H1 (cell line): ENCODE results near the gene CDH18. TPM values are rescaled to one million over a fixed set of nuclear protein-coding genes. Genes with fewer than 3 reads are reported as not detected.

ENCODE experiments used
- CTCF ChIA-PET: fragments of 300-600 bp; sonication (Branson Sonifier 250); formaldehyde crosslinking; loops from one replicate; lab custom pipeline; 2021; ENCODE audit not compliant: partially characterized antibody; lab: Charles Lee
- POLR2A ChIA-PET: fragments of 300-600 bp; sonication (Branson Sonifier 250); formaldehyde crosslinking; loops from one replicate; lab custom pipeline; 2021; ENCODE audit warnings: inconsistent platforms; ENCODE audit not compliant: partially characterized antibody; lab: Charles Lee
- DNase-seq, 2 experiments: peaks; one replicate each; pipeline versions ENCODE4 v3.0.0 to v3.0.0-alpha.2; 2010 to 2022; ENCODE audit warnings: low spot score in 2 of 2, low read depth in 1 of 2, mixed read lengths in 1 of 2
- FAIRE-seq: peaks from 2 replicates; lab custom pipeline; 2011; peaks lifted over from hg19 to GRCh38; lab: Jason Lieb, UNC
- H2AFZ ChIP-seq: 2 replicates; pipeline ENCODE4 v1.8.1; 2012; ENCODE audit warnings: low read length, inconsistent platforms
- H2AK5ac ChIP-seq: 2 replicates; pipeline ENCODE4 v1.6.1; 2013; ENCODE audit warnings: low read depth, low read length
- H2BK120ac ChIP-seq: replicated peaks from 2 replicates; pipeline ENCODE3; 2013; ENCODE audit warnings: low read depth, low read length, inconsistent platforms
- H2BK12ac ChIP-seq: 2 replicates; pipeline ENCODE4 v1.6.1; 2013; ENCODE audit warnings: low read depth, low read length
- H2BK15ac ChIP-seq: 2 replicates; pipeline ENCODE4 v1.6.1; 2013; ENCODE audit warnings: low read length
- H2BK20ac ChIP-seq: 2 replicates; pipeline ENCODE4 v1.6.1; 2013; ENCODE audit warnings: low read length
- H2BK5ac ChIP-seq: 2 replicates; pipeline ENCODE4 v1.6.1; 2013; ENCODE audit warnings: low read depth, low read length
- H3K14ac ChIP-seq: 2 replicates; pipeline ENCODE4 v1.6.1; 2013; ENCODE audit warnings: inconsistent platforms; ENCODE audit not compliant: insufficient read length
- H3K18ac ChIP-seq: 2 replicates; pipeline ENCODE4 v1.6.1; 2013; ENCODE audit warnings: low read length; ENCODE audit errors: extremely low read depth
- H3K23ac ChIP-seq: 2 replicates; pipeline ENCODE4 v1.6.1; 2013; ENCODE audit warnings: inconsistent platforms; ENCODE audit not compliant: insufficient read length
- H3K23me2 ChIP-seq: 2 replicates; pipeline ENCODE4 v1.6.1; 2013; ENCODE audit warnings: low read depth, low read length
- H3K27ac ChIP-seq: 2 replicates; pipeline ENCODE4 v1.6.1; 2011; ENCODE audit warnings: low read depth, low read length, inconsistent platforms
- H3K27me3 ChIP-seq, 4 experiments: replicated peaks in 1 of 4; 1 replicate in 1 of 4; 2 replicates in 3 of 4; pipeline versions ENCODE4 v1.6.1 to v1.8.1; 2011 to 2013; ENCODE audit warnings: low read length in 3 of 4, mild to moderate bottlenecking in 3 of 4, inconsistent platforms in 2 of 4, mixed read lengths in 2 of 4, moderate library complexity in 1 of 4; ENCODE audit not compliant: control insufficient read depth in 3 of 4, insufficient read depth in 3 of 4; ENCODE audit errors: extremely low read depth in 1 of 4
- H3K36me3 ChIP-seq, 4 experiments: 2 replicates each; pipeline versions ENCODE4 v1.6.1 to v1.8.1; 2011 to 2013; ENCODE audit warnings: mild to moderate bottlenecking in 4 of 4, low read length in 3 of 4, moderate library complexity in 2 of 4, control low read depth in 1 of 4, inconsistent platforms in 1 of 4; ENCODE audit not compliant: insufficient read depth in 4 of 4, control insufficient read depth in 2 of 4
- H3K4ac ChIP-seq: replicated peaks from 2 replicates; pipeline ENCODE3; 2013; ENCODE audit warnings: low read length, low read depth, mixed read lengths, inconsistent platforms; ENCODE audit not compliant: insufficient read length
- H3K4me1 ChIP-seq, 4 experiments: replicated peaks in 1 of 4; 1 replicate in 1 of 4; 2 replicates in 3 of 4; pipeline versions ENCODE4 v1.6.1 to v1.8.1; 2011 to 2013; ENCODE audit warnings: low read length in 3 of 4, inconsistent platforms in 2 of 4, mixed read lengths in 1 of 4; ENCODE audit not compliant: insufficient read depth in 4 of 4, control insufficient read depth in 3 of 4
- H3K4me2 ChIP-seq, 2 experiments: 2 replicates each; pipeline versions ENCODE4 v1.6.1 to v1.8.1; 2011 to 2013; ENCODE audit warnings: low read depth in 2 of 2, low read length in 2 of 2, control low read depth in 1 of 2, inconsistent platforms in 1 of 2, mild to moderate bottlenecking in 1 of 2; ENCODE audit not compliant: insufficient read depth in 1 of 2
- H3K4me3 ChIP-seq, 4 experiments: fragments of 200-600, 300-600 bp in 1 of 4; sonication (generic), shearing (Covaris generic), sonication (Bioruptor Twin) in 1 of 4; 2 replicates each; pipeline versions ENCODE4 v1.5.1 to v1.8.1; 2011 to 2016; ENCODE audit warnings: low read length in 4 of 4, low read depth in 3 of 4, control low read depth in 2 of 4, inconsistent platforms in 2 of 4, mild to moderate bottlenecking in 2 of 4, mixed read lengths in 1 of 4, moderate library complexity in 1 of 4; ENCODE audit not compliant: insufficient read depth in 2 of 4; ENCODE audit errors: extremely low read depth in 1 of 4
- H3K56ac ChIP-seq: replicated peaks from 2 replicates; pipeline ENCODE3; 2013; ENCODE audit warnings: low read depth, mild to moderate bottlenecking, mixed read lengths, low read length, inconsistent platforms; ENCODE audit not compliant: insufficient read length
- H3K79me1 ChIP-seq: 2 replicates; pipeline ENCODE4 v1.6.1; 2013; ENCODE audit warnings: low read depth, low read length, control low read depth
- H3K79me2 ChIP-seq, 2 experiments: 2 replicates each; pipeline versions ENCODE4 v1.6.1 to v1.8.1; 2012 to 2013; ENCODE audit warnings: low read length in 2 of 2, mild to moderate bottlenecking in 2 of 2, inconsistent platforms in 1 of 2; ENCODE audit not compliant: insufficient read depth in 2 of 2, control insufficient read depth in 1 of 2
- H3K9ac ChIP-seq, 4 experiments: replicated peaks in 1 of 4; 1 replicate in 1 of 4; 2 replicates in 3 of 4; pipeline versions ENCODE4 v1.6.1 to v1.8.1; 2011 to 2013; ENCODE audit warnings: low read depth in 3 of 4, low read length in 3 of 4, control low read depth in 2 of 4, mild to moderate bottlenecking in 2 of 4, moderate library complexity in 2 of 4, inconsistent platforms in 1 of 4; ENCODE audit errors: extremely low read depth in 1 of 4
- H3K9me3 ChIP-seq, 2 experiments: 2 replicates each; pipeline versions ENCODE4 v1.6.1 to v1.8.1; 2012 to 2013; ENCODE audit warnings: mild to moderate bottlenecking in 2 of 2, moderate library complexity in 2 of 2, control low read depth in 1 of 2, inconsistent platforms in 1 of 2, low read depth in 1 of 2, low read length in 1 of 2, mixed read lengths in 1 of 2; ENCODE audit not compliant: insufficient read depth in 2 of 2
- H4K20me1 ChIP-seq, 2 experiments: replicated peaks in 1 of 2; 2 replicates each; pipeline versions ENCODE3 to v1.8.1; 2011 to 2013; ENCODE audit warnings: inconsistent platforms in 2 of 2, low read length in 2 of 2, mild to moderate bottlenecking in 1 of 2; ENCODE audit not compliant: insufficient read depth in 2 of 2, control insufficient read depth in 1 of 2
- H4K5ac ChIP-seq: 2 replicates; pipeline ENCODE4 v1.6.1; 2013; ENCODE audit warnings: low read length, low read depth, mixed read lengths, inconsistent platforms; ENCODE audit not compliant: insufficient read length
- H4K8ac ChIP-seq: 2 replicates; pipeline ENCODE4 v1.8.0; 2013; ENCODE audit warnings: mild to moderate bottlenecking, moderate library complexity, low read length, inconsistent platforms; ENCODE audit not compliant: insufficient read depth; ENCODE audit errors: extremely low read depth
- H4K91ac ChIP-seq: replicated peaks from 2 replicates; pipeline ENCODE3; 2013; ENCODE audit warnings: low read length, mixed read lengths, inconsistent platforms; ENCODE audit not compliant: insufficient read length
- ASH2L ChIP-seq: fragments of 200-600, 300-600 bp; sonication (generic); IDR thresholded peaks from one replicate; pipeline ENCODE4 v1.7.1; 2017; ENCODE audit warnings: low read length
- BCL11A ChIP-seq, 2 experiments: IDR thresholded peaks; one replicate each; pipeline ENCODE4 v1.6.1; 2011; ENCODE audit warnings: low read depth in 2 of 2, low read length in 2 of 2, mild to moderate bottlenecking in 2 of 2
- CBX5 ChIP-seq: fragments of 300-800, 300-1000 bp; sonication (generic); IDR thresholded peaks from 2 replicates; pipeline ENCODE4 v1.7.1; 2016; ENCODE audit warnings: antibody characterized with exemption, low read length, low read depth
- CTBP2 ChIP-seq: IDR thresholded peaks from 2 replicates; pipeline ENCODE4 v1.7.0; 2011; ENCODE audit warnings: borderline replicate concordance, mild to moderate bottlenecking, moderate library complexity, mixed read lengths, low read length; ENCODE audit not compliant: insufficient read depth, insufficient read length
- GABPA ChIP-seq: IDR thresholded peaks from 2 replicates; pipeline ENCODE4 v1.6.1; 2011; ENCODE audit warnings: mild to moderate bottlenecking, low read length, moderate library complexity, borderline replicate concordance; ENCODE audit not compliant: insufficient read depth
- NRF1 ChIP-seq: IDR thresholded peaks from 2 replicates; pipeline ENCODE4 v1.6.1; 2011; ENCODE audit warnings: mild to moderate bottlenecking, low read depth, low read length, improper control_type of control experiment
- SP1 ChIP-seq: IDR thresholded peaks from 2 replicates; pipeline ENCODE4 v1.6.1; 2011; ENCODE audit warnings: low read depth, low read length
- USF2 ChIP-seq: IDR thresholded peaks from 2 replicates; pipeline ENCODE4 v1.6.1; 2011; ENCODE audit warnings: low read length, improper control_type of control experiment
- WGBS, 2 experiments: shearing (Covaris generic) in 1 of 2; methylation state at CpG; one replicate each; pipeline versions ENCODE4 v1.1.6 to v1.1.7; 2013 to 2015; ENCODE audit warnings: low lambda C conversion rate in 2 of 2, mixed read lengths in 2 of 2, inconsistent platforms in 1 of 2, low coverage in 1 of 2, missing lambda C conversion rate in 1 of 2; ENCODE audit not compliant: insufficient replicate concordance in 2 of 2, insufficient coverage in 1 of 2, insufficient read length in 1 of 2; ENCODE audit errors: extremely low coverage in 1 of 2, missing lambda C conversion rate in 1 of 2; 5-methylcytosine and 5-hydroxymethylcytosine counted together
- polyA plus RNA-seq, 7 experiments: library from polyadenylated mRNA; depleted of rRNA in 3 of 7; stranded (reverse) in 5 of 7; unstranded in 2 of 7; fragments of >200 nt in 5 of 7; fragments of 200-250 nt in 2 of 7; gene quantifications; 1 replicate in 5 of 7; 2 replicates in 1 of 7; 4 replicates in 1 of 7; pipeline versions ENCODE4 v1.2.1 to v1.2.3, GENCODE V29; 2011 to 2013; ENCODE audit warnings: missing spikeins in 2 of 7, mixed read lengths in 2 of 7
- total RNA-seq: library from RNA; stranded (reverse); fragmentation: NEBNext Ultra II Directional; extraction: Animal tissue kit (Norgen Biotek cat#: 25700); gene quantifications from 2 replicates; pipeline ENCODE4 v1.2.1, GENCODE V29; 2021
- TF ChIP-seq, protein P1 (sequence below), 3 experiments: IDR thresholded peaks; 1 replicate in 2 of 3; 2 replicates in 1 of 3; pipeline versions ENCODE4 v1.5.1 to v1.6.1; 2011; ENCODE audit warnings: low read length in 3 of 3, mild to moderate bottlenecking in 3 of 3, inconsistent platforms in 2 of 3, low read depth in 1 of 3, moderate library complexity in 1 of 3; ENCODE audit not compliant: insufficient read depth in 1 of 3; ENCODE audit errors: control extremely low read depth in 1 of 3

CDH18 gene
- total and polyA plus RNA-seq, 2 of the 8 experiments (the other 6 are each of a cell fraction or from before 2014, with no cell fraction given) = 0.30 to 0.32 TPM

- no peak overlapping the region for H3K23ac ChIP-seq
- H4K8ac ChIP-seq = no peak overlapping the region
- no peak overlapping the region for H4K5ac ChIP-seq
- H2BK12ac ChIP-seq = no peak overlapping the region
- CTCF ChIA-PET = interaction anchor here (0.6 kb wide), 1 partner anchor 1198 kb away, joined by 3 read pairs; no protein-coding TSS in a partner anchor
- H3K79me2 ChIP-seq = no peaks in the 10 kb centered on the region
- no peaks in the 10 kb centered on the region for H4K20me1 ChIP-seq
- DNase-seq (no peak), FAIRE-seq (no peak)
- H3K9ac ChIP-seq = no peak overlapping the region
- no peaks in the 10 kb centered on the region for H3K27me3 ChIP-seq
- H3K9me3 ChIP-seq = no peaks in the 10 kb centered on the region
- no peak overlapping the region for H4K91ac ChIP-seq
- H2BK5ac ChIP-seq = no peak overlapping the region
- H3K18ac ChIP-seq = no peak overlapping the region
- no peak overlapping the region for H2AK5ac ChIP-seq
- no peak overlapping the region for H2BK120ac ChIP-seq
- H3K56ac ChIP-seq = no peak overlapping the region
- H3K36me3 ChIP-seq = no peaks in the 10 kb centered on the region
- WGBS, 2 experiments = 82% methylated on average over 4 of the region's 4 CpGs; no CpG with 5 or more reads in 1 of the 2 experiments
- no peak overlapping the region for H3K14ac ChIP-seq
- no peak overlapping the region for H3K27ac ChIP-seq
- peaks cover 0 to 6% (median 0%) of the 10 kb centered on the region in 4 experiments; a peak in 3 of 7 replicates for H3K4me1 ChIP-seq
- H3K23me2 ChIP-seq = no peaks in the 10 kb centered on the region
- no peak overlapping the region for H2BK15ac ChIP-seq
- H3K79me1 ChIP-seq = no peaks in the 10 kb centered on the region
- no peak overlapping the region for H3K4ac ChIP-seq
- no peak overlapping the region for H3K4me3 ChIP-seq
- H2BK20ac ChIP-seq = no peak overlapping the region
- H3K4me2 ChIP-seq = no peak overlapping the region
- no peak overlapping the region for H2AFZ ChIP-seq
- POLR2A ChIA-PET = interaction anchor here (0.6 kb wide), 1 partner anchor 359 kb away, joined by 4 read pairs; no protein-coding TSS in a partner anchor
- TF ChIP-seq SP1 = no peak
- TF ChIP-seq GABPA = no peak
- no peak for TF ChIP-seq USF2
- no peak for TF ChIP-seq CTBP2
- no peak for TF ChIP-seq BCL11A (IDR thresholded peaks at IDR 0.05; ENCODE audit: low read depth in 2 of 2, low read length in 2 of 2)
- TF ChIP-seq NRF1 = no peak
- TF ChIP-seq ASH2L = no peak
- TF ChIP-seq, protein P1, sequence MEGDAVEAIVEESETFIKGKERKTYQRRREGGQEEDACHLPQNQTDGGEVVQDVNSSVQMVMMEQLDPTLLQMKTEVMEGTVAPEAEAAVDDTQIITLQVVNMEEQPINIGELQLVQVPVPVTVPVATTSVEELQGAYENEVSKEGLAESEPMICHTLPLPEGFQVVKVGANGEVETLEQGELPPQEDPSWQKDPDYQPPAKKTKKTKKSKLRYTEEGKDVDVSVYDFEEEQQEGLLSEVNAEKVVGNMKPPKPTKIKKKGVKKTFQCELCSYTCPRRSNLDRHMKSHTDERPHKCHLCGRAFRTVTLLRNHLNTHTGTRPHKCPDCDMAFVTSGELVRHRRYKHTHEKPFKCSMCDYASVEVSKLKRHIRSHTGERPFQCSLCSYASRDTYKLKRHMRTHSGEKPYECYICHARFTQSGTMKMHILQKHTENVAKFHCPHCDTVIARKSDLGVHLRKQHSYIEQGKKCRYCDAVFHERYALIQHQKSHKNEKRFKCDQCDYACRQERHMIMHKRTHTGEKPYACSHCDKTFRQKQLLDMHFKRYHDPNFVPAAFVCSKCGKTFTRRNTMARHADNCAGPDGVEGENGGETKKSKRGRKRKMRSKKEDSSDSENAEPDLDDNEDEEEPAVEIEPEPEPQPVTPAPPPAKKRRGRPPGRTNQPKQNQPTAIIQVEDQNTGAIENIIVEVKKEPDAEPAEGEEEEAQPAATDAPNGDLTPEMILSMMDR (IDR thresholded peaks at IDR 0.05; ENCODE audit: control extremely low read depth in 1 of 3, insufficient read depth in 1 of 3, low read depth in 1 of 3, low read length in 3 of 3) = no peak
- TF ChIP-seq CBX5 = no peak
Observed at GRCh38 chr5:19694949-19695611, 292.9 kb downstream of the CDH18 start.
